NCI-H187 treated with DMSO at 0.1 percent for 48 hours (cell line): ENCODE data around the gene TBC1D22A.

ENCODE experiments used
- DNase-seq: peaks from one replicate; lab custom pipeline; 2025; lab: John Stamatoyannopoulos, UW

Gene TBC1D22A

GRCh38 chr22:47013861-47014635 is 251.6 kb downstream of the TBC1D22A start:
- no peak for DNase-seq

DNA sequence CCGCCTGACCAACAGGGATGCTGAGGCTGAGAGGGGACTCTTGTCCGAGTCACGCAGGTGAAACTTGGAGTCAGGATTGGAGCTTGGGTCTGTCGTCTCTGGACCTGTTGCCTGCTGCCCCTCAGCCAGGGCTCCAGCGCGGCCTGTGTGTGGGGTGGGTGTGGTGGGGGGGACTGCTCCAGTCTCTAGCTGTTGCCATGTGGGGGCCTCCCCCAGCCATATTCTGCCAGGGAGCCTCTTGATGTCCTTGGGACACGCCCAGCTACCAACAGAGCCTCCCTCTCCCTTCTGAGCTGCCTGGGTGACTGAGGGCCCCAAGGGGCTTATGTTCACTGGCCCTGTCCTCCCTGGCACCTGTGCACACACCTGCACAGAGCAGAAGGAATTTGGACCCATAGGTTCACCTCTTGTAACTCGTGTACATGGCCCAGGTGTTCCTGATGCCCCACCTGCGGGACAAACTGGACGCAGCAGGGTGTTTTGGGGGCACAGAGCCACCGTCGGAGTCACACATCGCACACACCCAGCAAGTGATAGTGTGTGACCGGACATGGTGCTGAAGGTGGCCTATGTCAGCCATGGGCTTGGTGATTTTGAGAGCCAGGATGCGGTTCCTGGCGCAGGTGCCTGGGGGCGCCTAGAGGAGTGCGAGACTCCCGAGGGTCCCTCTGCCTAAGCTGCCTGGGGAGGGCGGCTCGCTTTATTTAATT is 252.3 kb downstream of the TBC1D22A start:
- no peak for DNase-seq

DNA sequence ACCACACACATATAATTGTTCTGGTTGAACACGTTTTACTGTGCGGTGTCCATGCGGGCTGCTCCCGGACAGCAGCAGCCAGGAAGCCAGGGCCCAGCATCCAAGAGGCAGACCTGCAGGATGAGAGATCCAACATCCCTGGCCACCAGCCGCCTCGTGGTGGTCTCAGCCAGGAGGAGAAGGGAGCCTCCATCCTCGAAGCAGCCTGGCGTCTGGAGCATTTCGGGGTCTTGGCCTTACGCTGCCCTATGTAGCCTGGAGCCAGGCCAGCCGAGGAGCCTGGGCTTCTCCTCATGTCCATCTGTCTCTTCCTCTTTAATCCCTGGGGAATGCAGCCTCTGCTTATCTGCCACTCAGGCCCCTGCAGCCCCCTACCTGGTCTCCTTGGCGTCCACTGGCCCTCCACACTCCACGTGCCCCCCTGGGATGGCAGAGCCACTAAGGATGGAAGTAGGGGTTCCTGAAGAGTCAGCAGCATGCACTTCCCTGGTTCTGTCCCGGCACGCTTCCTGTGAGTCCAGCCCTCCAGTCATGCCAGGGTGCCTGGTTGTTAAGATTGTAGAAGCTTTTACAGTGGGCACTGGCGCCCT is 253.2 kb downstream of the TBC1D22A start:
- DNase-seq, result no peak

DNA sequence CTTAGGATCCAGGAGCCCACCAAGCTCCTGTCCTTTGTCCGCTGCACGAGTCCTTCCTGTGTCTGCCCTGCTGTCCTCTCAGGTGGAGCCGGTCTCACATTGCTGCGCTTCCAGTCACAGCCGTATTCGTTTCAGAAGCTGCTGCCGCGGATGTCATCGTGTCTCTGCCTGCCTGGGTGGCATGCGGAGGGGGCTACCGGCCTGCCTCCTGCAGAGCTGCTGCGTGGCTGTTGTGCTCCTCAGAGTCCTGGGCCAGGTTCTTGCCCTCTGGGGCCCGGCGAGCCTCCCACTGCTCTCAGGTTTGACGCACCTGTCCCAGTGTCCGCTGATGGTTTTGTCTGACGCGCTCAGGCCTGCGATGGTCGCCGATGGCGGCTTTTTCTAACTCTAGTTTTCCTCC is 254.2 kb downstream of the TBC1D22A start:
- no peak for DNase-seq

GRCh38 chr22:47017245-47017644 is 254.8 kb downstream of the TBC1D22A start:
- DNase-seq, result no peak

DNA sequence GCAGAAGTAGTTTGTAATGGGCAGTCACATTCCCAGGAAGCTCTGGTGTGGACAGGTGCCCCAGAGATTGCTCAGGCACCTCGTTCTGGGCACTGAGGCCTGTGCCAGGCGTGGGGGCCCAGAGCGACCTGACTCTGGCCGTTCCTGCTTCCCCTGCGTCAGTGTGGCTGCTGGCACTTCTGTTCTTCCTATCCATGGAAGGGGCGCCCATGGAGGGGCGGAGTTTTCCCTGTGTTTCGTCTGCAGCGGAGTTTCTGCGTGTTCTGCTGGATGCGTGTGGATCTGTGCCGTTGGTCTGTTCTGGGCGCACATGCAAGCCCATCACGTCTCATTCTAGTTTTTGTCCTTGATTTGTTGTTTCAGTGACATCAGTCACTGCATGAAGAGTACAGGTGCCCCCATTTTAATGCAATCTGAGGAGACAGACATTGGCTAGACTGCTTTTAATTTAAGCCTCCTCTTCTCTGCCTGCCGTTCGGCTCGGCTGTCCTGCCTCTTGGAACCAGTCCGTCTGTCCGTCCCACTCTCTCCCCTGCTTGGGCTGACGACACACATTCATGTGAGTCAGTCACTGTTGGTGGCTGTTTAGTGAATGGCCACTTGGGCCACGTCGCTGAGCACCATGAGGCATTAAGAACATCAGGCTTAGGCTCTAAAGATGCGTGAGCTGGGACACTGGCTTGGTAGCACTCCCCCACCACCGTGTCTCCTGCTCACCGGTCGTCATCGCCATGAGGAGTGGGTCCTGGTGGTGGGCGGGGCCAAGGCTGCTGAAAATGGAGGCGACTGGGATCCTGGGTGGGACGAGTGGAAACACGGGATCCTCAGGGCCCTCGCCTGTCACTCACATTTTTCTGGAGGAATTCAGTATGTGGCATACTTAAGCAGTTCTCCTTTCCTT is 255.8 kb downstream of the TBC1D22A start:
- DNase-seq, result no peak

- no peak for DNase-seq
Measured at GRCh38 chr22:47019012-47019790, 256.8 kb downstream of the TBC1D22A start.

- no peak for DNase-seq
Measured at GRCh38 chr22:47020166-47020565, 257.7 kb downstream of the TBC1D22A start.

DNA sequence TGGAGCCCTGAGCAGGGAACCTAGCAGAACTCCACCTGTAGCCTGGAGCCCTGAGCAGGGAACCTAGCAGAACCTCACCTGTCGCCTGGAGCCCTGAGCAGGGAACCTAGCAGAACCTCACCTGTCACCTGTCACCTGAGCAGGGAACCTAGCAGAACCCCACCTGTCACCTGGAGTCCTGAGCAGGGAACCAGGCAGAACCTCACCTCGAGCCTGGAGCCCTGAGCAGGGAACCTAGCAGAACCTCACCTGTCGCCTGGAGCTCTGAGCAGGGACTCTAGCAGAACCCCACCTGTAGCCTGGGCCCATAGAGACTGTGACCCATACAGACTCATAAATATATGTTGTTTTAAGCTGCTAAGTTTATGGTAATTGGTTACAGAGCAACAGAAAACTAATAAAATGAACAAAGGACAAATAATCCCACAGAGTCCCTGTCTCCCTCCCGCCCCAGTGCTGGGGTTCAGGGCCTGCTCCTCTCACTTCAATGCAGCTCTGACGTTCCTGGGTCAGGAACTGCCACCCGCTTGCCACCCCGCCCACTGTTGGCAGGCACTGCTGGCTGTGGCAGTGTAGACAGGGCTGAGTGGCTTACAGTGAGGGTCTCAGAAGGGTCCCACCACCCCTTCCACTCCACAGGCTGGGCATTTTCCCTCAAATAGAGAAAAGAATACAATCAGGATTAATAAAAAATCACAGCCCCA is 259.1 kb downstream of the TBC1D22A start:
- DNase-seq, result no peak

- no peak for DNase-seq
Measured at GRCh38 chr22:47022075-47022473, 259.6 kb downstream of the TBC1D22A start.

- DNase-seq, result no peak
Measured at GRCh38 chr22:47022475-47022874, 260.0 kb downstream of the TBC1D22A start.

- DNase-seq, result no peak
Measured at GRCh38 chr22:47023871-47024270, 261.4 kb downstream of the TBC1D22A start.

GRCh38 chr22:47027766-47028165 is 265.3 kb downstream of the TBC1D22A start:
- no peak for DNase-seq

DNA sequence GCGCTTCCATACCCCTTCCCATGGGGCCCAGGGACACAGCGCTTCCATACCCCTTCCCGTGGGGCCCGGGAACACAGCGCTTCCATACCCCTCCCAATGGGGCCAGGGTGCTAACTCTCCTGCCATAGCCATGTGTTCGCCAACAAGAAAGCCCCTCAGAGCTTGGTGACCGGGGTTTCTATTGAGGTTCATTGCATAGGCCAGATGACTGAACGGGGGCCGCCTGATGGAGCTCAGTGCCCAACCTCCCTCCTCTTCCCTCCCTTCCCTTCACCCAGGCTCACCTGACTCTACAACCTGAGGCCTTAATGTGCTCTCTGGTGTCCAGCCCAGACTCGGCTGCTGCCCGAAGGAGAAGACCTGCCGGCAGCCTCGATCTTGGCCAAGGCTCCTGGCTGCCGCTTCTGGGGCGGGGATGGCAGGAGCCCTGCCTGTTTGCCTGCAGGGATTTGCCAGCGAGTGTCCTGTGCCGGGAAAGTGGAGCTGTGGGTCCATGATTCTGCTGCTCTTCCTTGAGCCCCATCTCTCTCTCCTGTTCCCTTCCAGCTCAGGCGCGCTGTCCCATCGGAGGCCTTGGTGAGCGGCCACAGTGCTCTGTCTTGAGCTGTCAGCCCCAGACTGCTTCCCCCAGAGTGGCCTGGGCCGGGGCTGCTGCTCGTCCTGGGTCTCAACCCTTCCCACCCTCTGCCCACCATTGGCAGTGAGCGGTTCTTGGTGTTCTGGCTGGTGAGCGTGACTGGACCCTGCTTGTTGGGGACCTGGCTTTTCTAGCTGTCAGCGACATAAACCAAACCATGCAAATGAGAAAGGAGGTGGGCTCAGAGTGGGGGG is 267.0 kb downstream of the TBC1D22A start:
- no peak for DNase-seq

GRCh38 chr22:47030143-47030661 is 267.8 kb downstream of the TBC1D22A start:
- no peak for DNase-seq

DNA sequence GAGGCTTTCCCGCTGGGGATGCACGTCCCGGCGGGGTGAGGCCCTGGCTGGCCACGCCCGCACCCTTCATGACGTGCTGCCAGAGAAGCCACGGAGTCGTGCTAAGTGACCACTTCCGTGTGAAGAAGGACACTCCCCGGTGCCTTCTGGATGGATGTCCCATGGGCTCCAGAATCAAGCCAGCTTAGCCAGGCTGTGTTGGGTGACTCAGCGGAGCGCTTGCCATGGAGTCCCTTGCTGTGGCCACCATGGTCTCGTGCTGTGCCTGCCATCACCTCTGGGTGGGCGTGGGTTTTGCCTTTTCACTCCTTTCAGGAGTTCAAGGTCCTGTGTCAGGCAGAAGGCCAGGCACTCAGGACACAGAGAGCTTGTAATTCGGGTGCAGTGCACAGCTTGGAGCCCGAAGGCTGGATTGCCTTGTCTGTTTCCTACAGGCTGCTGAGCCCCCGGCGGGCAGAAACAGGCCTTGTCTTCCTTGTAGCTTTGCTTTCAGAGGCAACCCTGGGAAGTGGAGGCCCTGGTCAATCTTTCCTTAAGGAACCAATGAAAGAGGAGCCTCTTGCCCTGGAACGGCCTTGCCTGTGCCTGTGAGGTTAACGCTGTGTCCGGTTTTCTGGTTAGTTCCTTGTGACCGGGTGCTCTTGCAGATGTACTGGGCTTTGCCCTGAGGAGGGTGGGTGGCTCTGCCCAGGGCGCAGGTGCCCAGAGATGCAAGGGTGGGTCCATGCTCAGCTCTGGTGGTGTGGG is 268.6 kb downstream of the TBC1D22A start:
- DNase-seq, result no peak

DNA sequence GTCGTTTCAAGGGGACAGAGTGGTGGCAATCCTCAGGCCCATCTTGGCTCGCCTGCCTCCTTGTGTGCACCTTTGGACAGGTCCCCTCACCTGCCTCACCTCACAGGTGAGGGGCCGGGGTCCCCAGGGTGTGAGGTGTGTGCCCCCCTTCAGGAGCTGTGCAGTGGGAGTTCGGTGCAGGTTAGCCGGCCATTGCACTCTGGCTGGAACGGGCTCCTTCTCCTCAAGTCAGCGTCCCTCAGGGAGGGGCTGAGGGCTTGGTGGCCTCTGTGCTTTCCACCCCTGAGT is 269.1 kb downstream of the TBC1D22A start:
- DNase-seq, result no peak

- DNase-seq, result no peak
Measured at GRCh38 chr22:47032091-47032943, 269.9 kb downstream of the TBC1D22A start.
